GM12878 (cell line): ENCODE results near the gene MYO15B.

ENCODE experiments used
- ATF7 ChIP-seq: fragments of 450-650 bp; IDR thresholded peaks from 2 replicates; pipeline ENCODE4 v1.6.1; 2016; ENCODE audit warnings: low read depth, mild to moderate bottlenecking
- CTCF ChIP-seq, 3 experiments: IDR thresholded peaks in 2 of 3; conservative IDR thresholded peaks in 1 of 3; 2 replicates each; pipeline ENCODE4 v1.5.1; 2011; ENCODE audit warnings: low read depth in 3 of 3, low read length in 3 of 3, mild to moderate bottlenecking in 3 of 3, control low read depth in 2 of 3, moderate library complexity in 2 of 3, inconsistent platforms in 1 of 3, mixed read lengths in 1 of 3; ENCODE audit not compliant: control insufficient read depth in 2 of 3, insufficient read depth in 1 of 3; ENCODE audit errors: extremely low read depth in 1 of 3
- EP300 ChIP-seq, 2 experiments: fragments of 150-350 bp in 1 of 2; IDR thresholded peaks; 2 replicates each; pipeline ENCODE4 v1.6.1; 2011 to 2012; ENCODE audit warnings: low read depth in 2 of 2, low read length in 2 of 2, borderline replicate concordance in 1 of 2, improper control_type of control experiment in 1 of 2, inconsistent platforms in 1 of 2; ENCODE audit not compliant: control insufficient read depth in 1 of 2
- GABPA ChIP-seq: IDR thresholded peaks from 2 replicates; pipeline ENCODE4 v1.6.1; 2014; ENCODE audit warnings: antibody characterized with exemption, low read depth, mild to moderate bottlenecking, inconsistent platforms
- HDAC6 ChIP-seq: fragments of 200-600 bp; sonication (generic); IDR thresholded peaks from one replicate; pipeline ENCODE4 v1.8.0; 2017; ENCODE audit warnings: antibody characterized with exemption; ENCODE audit not compliant: unreplicated experiment
- MYC ChIP-seq: IDR thresholded peaks from 2 replicates; pipeline ENCODE4 v1.6.1; 2011; ENCODE audit warnings: mild to moderate bottlenecking, low read length, moderate library complexity, inconsistent platforms; ENCODE audit not compliant: insufficient read depth, insufficient replicate concordance, insufficient read length, severe bottlenecking
- PAX8 ChIP-seq: fragments of 450-650 bp; IDR thresholded peaks from 2 replicates; pipeline ENCODE4 v1.6.1; 2017; ENCODE audit warnings: mild to moderate bottlenecking, moderate library complexity
- RUNX3 ChIP-seq: IDR thresholded peaks from 2 replicates; pipeline ENCODE4 v1.6.1; 2012; ENCODE audit warnings: low read length, inconsistent platforms
- SIN3A ChIP-seq: IDR thresholded peaks from 2 replicates; pipeline ENCODE4 v1.6.1; 2012; ENCODE audit warnings: low read depth, low read length, improper control_type of control experiment
- YY1 ChIP-seq: IDR thresholded peaks from 2 replicates; pipeline ENCODE4 v1.6.1; 2011; ENCODE audit warnings: low read depth, mild to moderate bottlenecking, low read length
- ZNF622 ChIP-seq: fragments of 450-650 bp; IDR thresholded peaks from 2 replicates; pipeline ENCODE4 v1.6.1; 2017; ENCODE audit warnings: mild to moderate bottlenecking, inconsistent platforms

- TF ChIP-seq CTCF (IDR thresholded peaks at IDR 0.05 in 2 of 3, conservative IDR thresholded peaks at IDR 0.05 in 1 of 3; ENCODE audit: control insufficient read depth in 2 of 3, extremely low read depth in 1 of 3, insufficient read depth in 1 of 3, low read depth in 3 of 3, low read length in 3 of 3): no peak
- no peak for TF ChIP-seq GABPA
- no peak for TF ChIP-seq ATF7
- TF ChIP-seq SIN3A: no peak
- TF ChIP-seq HDAC6: no peak
- TF ChIP-seq YY1: no peak
- no peak for TF ChIP-seq PAX8
- TF ChIP-seq EP300 (IDR thresholded peaks at IDR 0.05; ENCODE audit: borderline replicate concordance in 1 of 2, control insufficient read depth in 1 of 2, low read depth in 2 of 2, low read length in 2 of 2): no peak
- TF ChIP-seq ZNF622: no peak
- no peak for TF ChIP-seq MYC
- TF ChIP-seq RUNX3: no peak
Measured at GRCh38 chr17:75595284-75595919, 7.8 kb downstream of the MYO15B start.
